Measurements from ENCODE around the gene GATAD2A. TPM values are rescaled to one million over a fixed set of nuclear protein-coding genes. Genes with fewer than 3 reads are reported as not detected.

Gene GATAD2A
- 100 to 1,000 TPM in 1 of 2 experiments, 10 to 100 TPM in 1; 91.2 to 100 TPM for total RNA-seq

GRCh38 chr19:19404879-19405860 lies at the start of gene GATAD2A:
GATAD2A (plus strand) TSS chr19:19405675; CDS start chr19:19465346, 59,671 bp downstream.
- intact Hi-C loops (cut with micrococcal nuclease), result loop anchor here (1.0 kb wide), 4 partner anchors 20 to 85 kb away; partner anchors contain the start of genes MAU2 and SUGP1

GRCh38 chr19:19356500-19356899 lies 49.0 kb upstream of the GATAD2A start:
- Mint-ChIP-seq H3K36me3 (ENCODE audit: low read depth) (peaks cover 11% of the 10 kb centered on the region), H3K4me1 (ENCODE audit: low read depth) (peaks cover 15% of the 10 kb centered on the region)
- intact Hi-C loops (cut with micrococcal nuclease), result no loop called here

More at GRCh38 chr19:19404879-19405860, at the start of gene GATAD2A:
- no peaks in the 10 kb centered on the region for H3K27me3 Mint-ChIP-seq (ENCODE audit: low read depth)
- no peaks in the 10 kb centered on the region for H3K9me3 Mint-ChIP-seq
- H3K4me1 Mint-ChIP-seq (ENCODE audit: low read depth), result peaks cover 63% of the 10 kb centered on the region
- peak within 1 kb of the TSS; percentile 91 for H3K27ac Mint-ChIP-seq
- H3K36me3 Mint-ChIP-seq (ENCODE audit: low read depth), result no peaks in the 10 kb centered on the region
- peak within 1 kb of the TSS; percentile 86 for H3K4me3 Mint-ChIP-seq
- peak; percentile 88 for DNase-seq
- CTCF ChIA-PET, result interaction anchor here (0.6 to 2.4 kb wide), 11 partner anchors 8 to 86 kb away, joined by 3 to 16 read pairs (median 4); no protein-coding TSS in a partner anchor

GRCh38 chr19:19356901-19357566 lies 48.4 kb upstream of the GATAD2A start:
- Mint-ChIP-seq H3K9me3 (no peaks in the 10 kb centered on the region), H3K4me1 (ENCODE audit: low read depth) (peaks cover 17% of the 10 kb centered on the region), H3K27ac (no peak overlapping the region), H3K4me3 (no peak overlapping the region), H3K36me3 (ENCODE audit: low read depth) (peaks cover 10% of the 10 kb centered on the region), H3K27me3 (ENCODE audit: low read depth) (no peaks in the 10 kb centered on the region)
- DNase-seq, result no peak
- intact Hi-C loops (cut with micrococcal nuclease), result no loop called here
- CTCF ChIA-PET, result interaction anchor here (1.9 kb wide), 1 partner anchor 133 kb away, joined by 6 read pairs; no protein-coding TSS in a partner anchor

More at GRCh38 chr19:19356500-19356899, 49.0 kb upstream of the GATAD2A start:
- DNase-seq, result no peak
- no peaks in the 10 kb centered on the region for H3K9me3 Mint-ChIP-seq
- no peaks in the 10 kb centered on the region for H3K27me3 Mint-ChIP-seq (ENCODE audit: low read depth)
- CTCF ChIA-PET, result no interaction called here
- H3K4me3 Mint-ChIP-seq, result no peak overlapping the region
- H3K27ac Mint-ChIP-seq, result no peak overlapping the region

GRCh38 chr19:19361075-19361594 lies 44.3 kb upstream of the GATAD2A start:
- no peak overlapping the region for H3K27ac Mint-ChIP-seq
- intact Hi-C loops (cut with micrococcal nuclease), result loop anchor here (1.0 to 2.0 kb wide), 3 partner anchors 129 to 214 kb away; no protein-coding TSS in a partner anchor
- CTCF ChIA-PET, result interaction anchor here (0.7 to 9.7 kb wide), 11 partner anchors 9 to 590 kb away, joined by 3 to 162 read pairs (median 5); no protein-coding TSS in a partner anchor
- no peaks in the 10 kb centered on the region for H3K9me3 Mint-ChIP-seq
- peak; percentile 92 for DNase-seq
- H3K4me3 Mint-ChIP-seq, result no peak overlapping the region
- peaks cover 3% of the 10 kb centered on the region for H3K36me3 Mint-ChIP-seq (ENCODE audit: low read depth)
- H3K27me3 Mint-ChIP-seq (ENCODE audit: low read depth), result no peaks in the 10 kb centered on the region
- peaks cover 27% of the 10 kb centered on the region for H3K4me1 Mint-ChIP-seq (ENCODE audit: low read depth)

- CTCF ChIA-PET, result interaction anchor here (0.8 to 9.7 kb wide), 11 partner anchors 8 to 216 kb away, joined by 3 to 162 read pairs (median 6); partner anchors contain the start of gene GATAD2A
- H3K36me3 Mint-ChIP-seq (ENCODE audit: low read depth), result peaks cover 3% of the 10 kb centered on the region
- DNase-seq, result no peak
- peaks cover 30% of the 10 kb centered on the region for H3K4me1 Mint-ChIP-seq (ENCODE audit: low read depth)
- no peak overlapping the region for H3K27ac Mint-ChIP-seq
- no peak overlapping the region for H3K4me3 Mint-ChIP-seq
- no peaks in the 10 kb centered on the region for H3K9me3 Mint-ChIP-seq
- intact Hi-C loops (cut with micrococcal nuclease), result no loop called here
- H3K27me3 Mint-ChIP-seq (ENCODE audit: low read depth), result no peaks in the 10 kb centered on the region
Observed at GRCh38 chr19:19362075-19362474, 43.4 kb upstream of the GATAD2A start.

- Mint-ChIP-seq H3K4me1 (ENCODE audit: low read depth) (peaks cover 16% of the 10 kb centered on the region), H3K27me3 (ENCODE audit: low read depth) (no peaks in the 10 kb centered on the region), H3K36me3 (ENCODE audit: low read depth) (no peaks in the 10 kb centered on the region), H3K9me3 (no peaks in the 10 kb centered on the region), H3K27ac (peak overlapping the region; percentile 18), H3K4me3 (no peak overlapping the region)
- peak; percentile 76 for DNase-seq
- CTCF ChIA-PET, result interaction anchor here (0.7 to 9.7 kb wide), 8 partner anchors 13 to 145 kb away, joined by 3 to 162 read pairs (median 4); no protein-coding TSS in a partner anchor
- intact Hi-C loops (cut with micrococcal nuclease), result loop anchor here (1.0 kb wide), 3 partner anchors 19 to 124 kb away; no protein-coding TSS in a partner anchor
Observed at GRCh38 chr19:19366434-19367396, 38.8 kb upstream of the GATAD2A start.

- H3K27me3 Mint-ChIP-seq (ENCODE audit: low read depth), result no peaks in the 10 kb centered on the region
- H3K4me3 Mint-ChIP-seq, result no peak overlapping the region
- CTCF ChIA-PET, result interaction anchor here (0.7 to 9.7 kb wide), 6 partner anchors 8 to 123 kb away, joined by 3 to 162 read pairs (median 4); no protein-coding TSS in a partner anchor
- no peak overlapping the region for H3K27ac Mint-ChIP-seq
- H3K36me3 Mint-ChIP-seq (ENCODE audit: low read depth), result no peaks in the 10 kb centered on the region
- no peak for DNase-seq
- peaks cover 17% of the 10 kb centered on the region for H3K4me1 Mint-ChIP-seq (ENCODE audit: low read depth)
- H3K9me3 Mint-ChIP-seq, result no peaks in the 10 kb centered on the region
- intact Hi-C loops (cut with micrococcal nuclease), result no loop called here
Observed at GRCh38 chr19:19368087-19368486, 37.4 kb upstream of the GATAD2A start.

- intact Hi-C loops (cut with micrococcal nuclease), result no loop called here
- CTCF ChIA-PET, result interaction anchor here (1.5 kb wide), 1 partner anchor 22 kb away, joined by 3 read pairs; no protein-coding TSS in a partner anchor
Observed at GRCh38 chr19:19371059-19371458, 34.4 kb upstream of the GATAD2A start.

GRCh38 chr19:19372656-19373416 lies 32.6 kb upstream of the GATAD2A start:
- intact Hi-C loops (cut with micrococcal nuclease), result loop anchor here (1.0 kb wide), 1 partner anchor 12 kb away; no protein-coding TSS in a partner anchor
- CTCF ChIA-PET, result interaction anchor here (0.9 to 1.4 kb wide), 6 partner anchors 8 to 198 kb away, joined by 3 to 6 read pairs (median 4); partner anchors contain the start of gene GATAD2A
- peaks cover 7% of the 10 kb centered on the region for H3K4me1 Mint-ChIP-seq (ENCODE audit: low read depth)
- H3K36me3 Mint-ChIP-seq (ENCODE audit: low read depth), result no peaks in the 10 kb centered on the region
- peak overlapping the region; percentile 86 for H3K27ac Mint-ChIP-seq
- peak; percentile 57 for DNase-seq
- no peaks in the 10 kb centered on the region for H3K27me3 Mint-ChIP-seq (ENCODE audit: low read depth)
- no peaks in the 10 kb centered on the region for H3K9me3 Mint-ChIP-seq
- H3K4me3 Mint-ChIP-seq, result peak overlapping the region; percentile 34

More at GRCh38 chr19:19371059-19371458, 34.4 kb upstream of the GATAD2A start:
- Mint-ChIP-seq H3K27ac (no peak overlapping the region), H3K9me3 (no peaks in the 10 kb centered on the region), H3K36me3 (ENCODE audit: low read depth) (no peaks in the 10 kb centered on the region), H3K4me1 (ENCODE audit: low read depth) (peaks cover 10% of the 10 kb centered on the region), H3K4me3 (no peak overlapping the region), H3K27me3 (ENCODE audit: low read depth) (no peaks in the 10 kb centered on the region)
- no peak for DNase-seq

- Mint-ChIP-seq H3K9me3 (no peaks in the 10 kb centered on the region), H3K27ac (no peak overlapping the region), H3K36me3 (ENCODE audit: low read depth) (no peaks in the 10 kb centered on the region), H3K4me1 (ENCODE audit: low read depth) (peaks cover 2% of the 10 kb centered on the region), H3K4me3 (no peak overlapping the region), H3K27me3 (ENCODE audit: low read depth) (no peaks in the 10 kb centered on the region)
- DNase-seq, result no peak
- CTCF ChIA-PET, result interaction anchor here (0.6 to 0.8 kb wide), 2 partner anchors 12 to 13 kb away, joined by 3 read pairs; no protein-coding TSS in a partner anchor
- intact Hi-C loops (cut with micrococcal nuclease), result no loop called here
Observed at GRCh38 chr19:19379527-19379926, 25.9 kb upstream of the GATAD2A start.

Data from activated naive CD4-positive, alpha-beta T cell treated with anti-CD3 and anti-CD28 coated beads for 36 hours (primary cell).